NCI-H82 treated with DMSO at 0.1 percent for 48 hours (cell line): ENCODE results near the gene WDR49.
A peak's percentile ranks its signal among the peaks of the same experiment; 100 is the strongest.

Source experiments
- DNase-seq: peaks from one replicate; lab custom pipeline; 2025; ENCODE audit not compliant: unreplicated experiment; lab: John Stamatoyannopoulos, UW

The WDR49 gene

GRCh38 chr3:167653760-167654159 lies at the start of gene WDR49:
Gene WDR49, minus strand, starts transcription at chr3:167653942. Its CDS starts 517 bp downstream, at chr3:167653425.
- no peak for DNase-seq

- no peak for DNase-seq
Observed at GRCh38 chr3:167700926-167701325, 47.2 kb upstream of the WDR49 start.

GRCh38 chr3:167700046-167700445 lies 46.3 kb upstream of the WDR49 start:
- DNase-seq: no peak

- no peak for DNase-seq
Observed at GRCh38 chr3:167694121-167694520, 40.4 kb upstream of the WDR49 start.

GRCh38 chr3:167691366-167691765 lies 37.6 kb upstream of the WDR49 start:
- no peak for DNase-seq

- DNase-seq: peak; percentile 65
Observed at GRCh38 chr3:167684388-167684993, 30.7 kb upstream of the WDR49 start.

GRCh38 chr3:167679526-167679925 lies 25.8 kb upstream of the WDR49 start:
- DNase-seq: no peak

GRCh38 chr3:167675848-167676247 lies 22.1 kb upstream of the WDR49 start:
- DNase-seq: no peak

- DNase-seq: no peak
Observed at GRCh38 chr3:167673221-167673620, 19.5 kb upstream of the WDR49 start.

GRCh38 chr3:167671878-167672427 lies 18.2 kb upstream of the WDR49 start:
- DNase-seq: no peak

GRCh38 chr3:167669699-167670098 lies 16.0 kb upstream of the WDR49 start:
- DNase-seq: no peak

GRCh38 chr3:167668651-167669050 lies 14.9 kb upstream of the WDR49 start:
- no peak for DNase-seq

- DNase-seq: no peak
Observed at GRCh38 chr3:167666563-167666962, 12.8 kb upstream of the WDR49 start.

- no peak for DNase-seq
Observed at GRCh38 chr3:167662919-167663400, 9.2 kb upstream of the WDR49 start.

GRCh38 chr3:167657684-167658225 lies 4.0 kb upstream of the WDR49 start:
- DNase-seq: peak; percentile 46

GRCh38 chr3:167656821-167657220 lies 3.1 kb upstream of the WDR49 start:
- no peak for DNase-seq

GRCh38 chr3:167653155-167653554 lies 587 bp downstream of the WDR49 start:
- no peak for DNase-seq

GRCh38 chr3:167651826-167652225 lies 1.9 kb downstream of the WDR49 start:
- no peak for DNase-seq

- DNase-seq: no peak
Observed at GRCh38 chr3:167650459-167650858, 3.3 kb downstream of the WDR49 start.

GRCh38 chr3:167649746-167650145 lies 4.0 kb downstream of the WDR49 start:
- no peak for DNase-seq

GRCh38 chr3:167644611-167645010 lies 9.1 kb downstream of the WDR49 start:
- no peak for DNase-seq

GRCh38 chr3:167631471-167631870 lies 22.3 kb downstream of the WDR49 start:
- no peak for DNase-seq

- no peak for DNase-seq
Observed at GRCh38 chr3:167626490-167626889, 27.3 kb downstream of the WDR49 start.
